OCI-LY7 (cell line): ENCODE results near the gene ARHGEF25. TPM values are rescaled to one million over a fixed set of nuclear protein-coding genes. Genes with fewer than 3 reads are reported as not detected.

ENCODE experiments used
- BruUV-seq: library from RNA; stranded (reverse); fragments of 400-500 nt; replicated peaks from 2 replicates; lab custom pipeline; 2021; lab: Mats Ljungman, UMichigan
- CTCF ChIA-PET: fragments of 300-600 bp; sonication (Branson Sonifier 250); formaldehyde crosslinking; loops from one replicate; lab custom pipeline; 2022; ENCODE audit warnings: antibody characterized with exemption; ENCODE audit not compliant: unreplicated experiment; lab: Charles Lee
- POLR2A ChIA-PET: fragments of 300-600 bp; sonication (Branson Sonifier 250); formaldehyde crosslinking; loops from one replicate; lab custom pipeline; 2022; ENCODE audit warnings: antibody characterized with exemption; lab: Charles Lee
- DNase-seq: peaks from one replicate; pipeline ENCODE4 v3.0.0-alpha.2; 2015; ENCODE audit warnings: low spot score
- H2AFZ ChIP-seq: fragments of 200-600 bp; sonication (generic), shearing (Covaris generic); 2 replicates; pipeline ENCODE4 v1.6.1; 2014; ENCODE audit warnings: mild to moderate bottlenecking, antibody characterized with exemption, low read length, moderate library complexity
- H3K27ac ChIP-seq: fragments of 200-600 bp; sonication (generic); 2 replicates; pipeline ENCODE4 v1.5.1; 2014; ENCODE audit warnings: mixed run types, low read depth, mild to moderate bottlenecking, moderate library complexity, low read length, inconsistent platforms; ENCODE audit not compliant: poor library complexity, severe bottlenecking
- H3K36me3 ChIP-seq: fragments of 200-600 bp; sonication (generic); 2 replicates; pipeline ENCODE4 v1.6.1; 2014; ENCODE audit warnings: mild to moderate bottlenecking, antibody characterized with exemption, low read length, moderate library complexity, mixed read lengths; ENCODE audit not compliant: insufficient read depth
- H3K4me1 ChIP-seq: fragments of 200-600 bp; sonication (generic); 2 replicates; pipeline ENCODE4 v1.5.1; 2014; ENCODE audit warnings: mild to moderate bottlenecking, low read length; ENCODE audit not compliant: insufficient read depth, poor library complexity, severe bottlenecking
- H3K4me2 ChIP-seq: fragments of 200-600 bp; sonication (generic); 2 replicates; pipeline ENCODE4 v1.6.1; 2014; ENCODE audit warnings: mild to moderate bottlenecking, low read length
- H3K4me3 ChIP-seq: fragments of 200-600 bp; sonication (generic); 2 replicates; pipeline ENCODE4 v1.5.1; 2014; ENCODE audit warnings: mild to moderate bottlenecking, low read depth, low read length; ENCODE audit not compliant: poor library complexity, severe bottlenecking
- H3K79me2 ChIP-seq: fragments of 200-600 bp; sonication (generic); 2 replicates; pipeline ENCODE4 v1.6.1; 2016; ENCODE audit warnings: low read depth, mild to moderate bottlenecking, low read length, moderate library complexity, mixed read lengths; ENCODE audit not compliant: insufficient read depth
- H3K9me2 ChIP-seq: fragments of 200-600 bp; sonication (generic); 2 replicates; pipeline ENCODE4 v1.6.1; 2016; ENCODE audit warnings: mild to moderate bottlenecking, low read length, mixed read lengths; ENCODE audit not compliant: insufficient read depth
- H3K9me3 ChIP-seq: fragments of 200-600 bp; sonication (generic); 2 replicates; pipeline ENCODE4 v1.6.1; 2014; ENCODE audit warnings: mild to moderate bottlenecking, mixed run types, low read length, mixed read lengths
- H4K20me1 ChIP-seq: fragments of 200-600 bp; sonication (generic); 2 replicates; pipeline ENCODE4 v1.6.1; 2014; ENCODE audit warnings: mild to moderate bottlenecking, antibody characterized with exemption, low read length, moderate library complexity, mixed read lengths; ENCODE audit not compliant: insufficient read depth
- CTCF ChIP-seq: fragments of 200-600 bp; sonication (generic); conservative IDR thresholded peaks from 2 replicates; pipeline ENCODE4 v1.5.1; 2014; ENCODE audit warnings: mild to moderate bottlenecking, antibody characterized with exemption, low read length, moderate library complexity, mixed read lengths
- EZH2phosphoT487 ChIP-seq: fragments of 200-600 bp; sonication (generic); IDR thresholded peaks from 2 replicates; pipeline ENCODE4 v1.6.1; 2018; ENCODE audit warnings: low read depth, borderline replicate concordance, mild to moderate bottlenecking, mixed run types, antibody characterized with exemption, low read length, moderate library complexity, mixed read lengths
- intact Hi-C: fragments of 100-400 bp; cut with micrococcal nuclease; formaldehyde crosslinking; loops from one replicate; pipeline ENCODE4 v1.10.0; 2022; ENCODE audit not compliant: unreplicated experiment
- total RNA-seq, 2 experiments: library from RNA; depleted of rRNA in 1 of 2; stranded (reverse); fragments of >200 nt in 1 of 2; shearing (Covaris generic) in 1 of 2; gene quantifications; 2 replicates each; pipeline ENCODE4 v1.2.3, GENCODE V29; 2014 to 2022

The ARHGEF25 gene
- total RNA-seq, 2 experiments from 2014 or later: not detected

- ChIA-PET CTCF (interaction anchor here (0.5 kb wide), 1 partner anchor 788 kb away, joined by 5 read pairs; no protein-coding TSS in a partner anchor), POLR2A (interaction anchor here (1.4 kb wide), 1 partner anchor 15 kb away, joined by 3 read pairs; the partner anchor contains the start of gene PIP4K2C)
- TF ChIP-seq EZH2phosphoT487 (no peak), CTCF (no peak)
- H3K9me3 ChIP-seq: no peaks in the 10 kb centered on the region
- intact Hi-C loops: no loop called here
- no peaks in the 10 kb centered on the region for H4K20me1 ChIP-seq
- no peak overlapping the region for H3K4me2 ChIP-seq
- no peak overlapping the region for H2AFZ ChIP-seq
- no peaks in the 10 kb centered on the region for H3K9me2 ChIP-seq
- H3K27ac ChIP-seq: no peak overlapping the region
- no peaks in the 10 kb centered on the region for H3K4me1 ChIP-seq
- no peak overlapping the region for H3K4me3 ChIP-seq
- no peaks in the 10 kb centered on the region for H3K79me2 ChIP-seq
- BruUV-seq: no TSS peak
- DNase-seq: no peak
- H3K36me3 ChIP-seq: peaks cover 16% of the 10 kb centered on the region; the same call in 1 of the 2 replicates
Measured at GRCh38 chr12:57606399-57606798, 4.8 kb upstream of the ARHGEF25 start.

DNA sequence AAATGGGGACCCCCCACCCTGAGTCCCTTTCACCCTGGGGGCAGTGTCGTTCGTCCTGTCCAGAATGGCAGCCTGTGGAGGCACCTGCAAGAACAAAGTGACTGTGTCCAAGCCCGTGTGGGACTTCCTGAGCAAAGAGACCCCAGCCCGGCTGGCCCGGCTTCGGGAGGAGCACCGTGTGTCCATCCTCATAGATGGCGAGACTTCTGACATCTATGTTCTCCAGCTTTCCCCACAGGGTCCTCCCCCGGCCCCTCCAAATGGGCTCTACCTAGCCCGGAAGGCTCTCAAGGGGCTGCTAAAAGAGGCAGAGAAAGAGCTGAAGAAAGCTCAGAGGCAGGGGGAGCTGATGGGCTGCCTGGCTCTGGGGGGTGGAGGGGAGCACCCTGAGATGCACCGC lies 4.4 kb upstream of the ARHGEF25 start:
- CTCF ChIA-PET: no interaction called here
- Histone ChIP-seq H3K4me2 (no peak overlapping the region), H4K20me1 (no peaks in the 10 kb centered on the region), H3K4me1 (no peaks in the 10 kb centered on the region), H2AFZ (no peak overlapping the region), H3K9me3 (no peaks in the 10 kb centered on the region), H3K79me2 (no peaks in the 10 kb centered on the region), H3K4me3 (no peak overlapping the region), H3K27ac (no peak overlapping the region), H3K36me3 (peaks cover 12% of the 10 kb centered on the region; the same call in 1 of the 2 replicates), H3K9me2 (no peaks in the 10 kb centered on the region)
- intact Hi-C loops: no loop called here
- no TSS peak for BruUV-seq
- TF ChIP-seq EZH2phosphoT487 (no peak), CTCF (no peak)
- POLR2A ChIA-PET: interaction anchor here (1.4 kb wide), 1 partner anchor 15 kb away, joined by 3 read pairs; the partner anchor contains the start of gene PIP4K2C
- DNase-seq: no peak

DNA sequence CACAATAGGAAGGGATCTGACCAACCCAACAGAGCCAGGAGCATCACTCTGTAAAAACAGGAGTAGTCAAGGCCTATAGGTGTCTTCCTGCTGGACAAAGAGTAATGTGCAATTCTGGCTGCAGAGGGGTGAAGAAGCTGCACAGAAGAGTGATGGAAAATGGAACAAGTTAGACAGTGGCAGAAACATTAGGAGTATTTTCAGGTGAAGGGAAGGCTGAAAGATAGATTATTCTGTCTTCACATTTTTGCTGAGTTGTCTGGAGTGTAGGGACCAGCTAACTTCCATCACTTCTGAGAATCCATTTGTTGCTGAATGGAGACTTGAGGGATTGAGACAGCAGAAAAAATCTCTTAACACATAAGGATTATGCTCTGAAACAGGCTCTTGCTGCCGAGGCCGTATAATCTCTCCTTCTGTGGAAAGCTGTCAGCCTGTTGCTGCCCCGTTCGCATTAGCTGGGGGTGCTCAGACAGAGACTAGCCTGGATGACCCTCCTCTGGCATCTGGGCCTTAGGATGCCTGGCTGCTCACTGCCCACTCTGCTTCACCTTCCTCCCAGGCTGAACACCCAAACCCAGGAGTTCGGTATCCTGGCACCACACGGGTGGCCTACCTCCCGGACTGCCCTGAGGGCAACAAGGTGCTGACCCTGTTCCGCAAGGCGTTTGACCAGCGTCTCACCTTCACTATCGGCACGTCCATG lies 3.1 kb upstream of the ARHGEF25 start:
- Histone ChIP-seq H3K9me2 (no peaks in the 10 kb centered on the region), H3K36me3 (no peaks in the 10 kb centered on the region), H3K4me2 (no peak overlapping the region), H4K20me1 (no peaks in the 10 kb centered on the region), H3K27ac (no peak overlapping the region), H3K4me3 (no peak overlapping the region), H2AFZ (no peak overlapping the region), H3K79me2 (no peaks in the 10 kb centered on the region), H3K9me3 (no peaks in the 10 kb centered on the region), H3K4me1 (no peaks in the 10 kb centered on the region)
- TF ChIP-seq CTCF (no peak), EZH2phosphoT487 (no peak)
- no TSS peak for BruUV-seq
- ChIA-PET CTCF (no interaction called here), POLR2A (interaction anchor here (1.0 kb wide), 1 partner anchor 9 kb away, joined by 3 read pairs; no protein-coding TSS in a partner anchor)
- DNase-seq: no peak
- intact Hi-C loops: no loop called here
